Vagina (tissue), 2 donors: Measurements from ENCODE around the gene SUPV3L1.
"Not testable (repeated sequence)": the region's sequence is repeated elsewhere in the genome, so short reads cannot be mapped to it uniquely, and the experiment has no call there.

ENCODE experiments used
- CTCF ChIP-seq, 3 experiments: fragments of 450-650 bp in 2 of 3; fragments of 200-600 bp in 1 of 3; sonication (generic) in 1 of 3; IDR thresholded peaks; one replicate each; pipeline ENCODE4 v1.5.1; 2017 to 2019; ENCODE audit warnings: antibody characterized with exemption in 3 of 3, mild to moderate bottlenecking in 2 of 3, moderate library complexity in 2 of 3
- POLR2A ChIP-seq, 2 donors: fragments of 450-650 bp; IDR thresholded peaks; one replicate each; pipeline ENCODE4 v1.6.1; 2017; ENCODE audit warnings: antibody characterized with exemption in 2 of 2, mild to moderate bottlenecking in 2 of 2, moderate library complexity in 2 of 2
- POLR2AphosphoS5 ChIP-seq, 2 donors: sonication (generic); formaldehyde crosslinking; IDR thresholded peaks; one replicate each; pipeline ENCODE4 v1.9.0; 2017; ENCODE audit warnings: antibody characterized with exemption in 2 of 2, mild to moderate bottlenecking in 2 of 2, low read depth in 1 of 2; ENCODE audit not compliant: insufficient read depth in 1 of 2

DNA sequence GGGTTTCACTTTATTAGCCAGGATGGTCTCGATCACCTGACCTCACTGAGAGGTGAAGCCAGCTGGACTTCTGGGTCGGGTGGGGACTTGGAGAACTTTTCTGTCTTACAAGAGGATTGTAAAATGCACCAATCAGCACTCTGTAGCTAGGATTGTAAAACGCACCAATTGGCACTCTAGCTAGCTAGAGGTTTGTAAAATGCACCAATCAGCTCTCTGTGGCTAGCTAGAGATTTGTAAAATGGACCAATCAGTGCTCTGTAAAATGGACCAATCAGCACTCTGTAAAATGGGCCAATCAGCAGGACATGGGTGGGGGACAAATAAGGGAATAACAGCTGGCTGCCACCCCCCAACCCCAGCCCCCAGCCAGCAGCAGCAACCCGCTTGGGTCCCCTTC lies 4.7 kb upstream of the SUPV3L1 start:
- not testable (repeated sequence) for TF ChIP-seq CTCF (IDR thresholded peaks at IDR 0.05); POLR2AphosphoS5 (IDR thresholded peaks at IDR 0.05; ENCODE audit: insufficient read depth in 1 of 2, low read depth in 1 of 2); POLR2A (IDR thresholded peaks at IDR 0.05)
